Ramos (cell line): Measurements from ENCODE around the gene YDJC.
"Not testable (repeated sequence)": the region's sequence is repeated elsewhere in the genome, so short reads cannot be mapped to it uniquely, and the experiment has no call there.

Experiments used
- in situ Hi-C: fragments of 300-500 bp; cut with MboI; formaldehyde crosslinking; loops from one replicate; pipeline ENCODE4 v1.14.3; 2022; ENCODE audit warnings: low sequenced_read_pairs; ENCODE audit not compliant: unreplicated experiment

YDJC gene

GRCh38 chr22:21629255-21630149 is at the start of gene YDJC:
Gene YDJC, minus strand, starts transcription at chr22:21630022. Its CDS starts 8 bp downstream, at chr22:21630014.
- in situ Hi-C loops = no loop called here

GRCh38 chr22:21679383-21679782 is 49.6 kb upstream of the YDJC start:
- in situ Hi-C loops = no loop called here

GRCh38 chr22:21678842-21679241 is 49.0 kb upstream of the YDJC start:
- in situ Hi-C loops = not testable (repeated sequence)

- in situ Hi-C loops = no loop called here
Observed at GRCh38 chr22:21677606-21678443, 48.0 kb upstream of the YDJC start.

GRCh38 chr22:21674638-21675245 is 44.9 kb upstream of the YDJC start:
- in situ Hi-C loops = no loop called here

GRCh38 chr22:21673534-21674321 is 43.9 kb upstream of the YDJC start:
- in situ Hi-C loops = no loop called here

GRCh38 chr22:21672107-21672629 is 42.3 kb upstream of the YDJC start:
- in situ Hi-C loops = no loop called here

GRCh38 chr22:21669026-21669425 is 39.2 kb upstream of the YDJC start:
- in situ Hi-C loops = no loop called here

- in situ Hi-C loops = no loop called here
Observed at GRCh38 chr22:21666786-21667185, 37.0 kb upstream of the YDJC start.

- in situ Hi-C loops = no loop called here
Observed at GRCh38 chr22:21665047-21665851, 35.4 kb upstream of the YDJC start.

- in situ Hi-C loops = no loop called here
Observed at GRCh38 chr22:21663738-21664137, 33.9 kb upstream of the YDJC start.

GRCh38 chr22:21661991-21662390 is 32.2 kb upstream of the YDJC start:
- in situ Hi-C loops = no loop called here

- in situ Hi-C loops = no loop called here
Observed at GRCh38 chr22:21660904-21661303, 31.1 kb upstream of the YDJC start.

- in situ Hi-C loops = no loop called here
Observed at GRCh38 chr22:21659864-21660525, 30.2 kb upstream of the YDJC start.

- in situ Hi-C loops = no loop called here
Observed at GRCh38 chr22:21657360-21658032, 27.7 kb upstream of the YDJC start.

GRCh38 chr22:21657020-21657359 is 27.2 kb upstream of the YDJC start:
- in situ Hi-C loops = no loop called here

- in situ Hi-C loops = no loop called here
Observed at GRCh38 chr22:21652547-21653545, 23.0 kb upstream of the YDJC start.
